ENCODE results near the gene FGGY.

The FGGY gene

GRCh38 chr1:59388191-59388590 lies 91.3 kb downstream of the FGGY start:
- no peak for DNase-seq

- no peak for DNase-seq
Measured at GRCh38 chr1:59389847-59390246, 93.0 kb downstream of the FGGY start.

DNA sequence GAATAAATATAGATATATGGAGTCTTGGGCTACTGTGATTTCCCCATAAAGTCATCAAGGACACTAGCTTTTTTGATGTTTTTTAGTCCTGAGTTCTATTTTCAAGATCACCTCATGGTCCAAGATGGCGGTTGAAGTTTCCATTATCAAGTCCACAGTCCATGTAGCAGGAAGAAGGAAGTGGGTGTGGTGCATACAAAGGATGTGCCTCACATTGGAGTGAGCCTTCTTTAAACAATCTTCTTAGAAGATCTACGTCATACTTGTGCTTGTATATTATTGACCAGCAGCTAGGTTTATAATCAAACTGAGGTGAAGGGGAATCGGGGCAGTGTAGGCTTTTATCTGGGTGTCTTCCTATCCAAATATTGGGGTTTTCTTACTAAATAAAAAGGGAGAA lies 93.4 kb downstream of the FGGY start:
- DNase-seq = no peak

GRCh38 chr1:59391212-59392179 lies 94.6 kb downstream of the FGGY start:
- DNase-seq = no peak

DNA sequence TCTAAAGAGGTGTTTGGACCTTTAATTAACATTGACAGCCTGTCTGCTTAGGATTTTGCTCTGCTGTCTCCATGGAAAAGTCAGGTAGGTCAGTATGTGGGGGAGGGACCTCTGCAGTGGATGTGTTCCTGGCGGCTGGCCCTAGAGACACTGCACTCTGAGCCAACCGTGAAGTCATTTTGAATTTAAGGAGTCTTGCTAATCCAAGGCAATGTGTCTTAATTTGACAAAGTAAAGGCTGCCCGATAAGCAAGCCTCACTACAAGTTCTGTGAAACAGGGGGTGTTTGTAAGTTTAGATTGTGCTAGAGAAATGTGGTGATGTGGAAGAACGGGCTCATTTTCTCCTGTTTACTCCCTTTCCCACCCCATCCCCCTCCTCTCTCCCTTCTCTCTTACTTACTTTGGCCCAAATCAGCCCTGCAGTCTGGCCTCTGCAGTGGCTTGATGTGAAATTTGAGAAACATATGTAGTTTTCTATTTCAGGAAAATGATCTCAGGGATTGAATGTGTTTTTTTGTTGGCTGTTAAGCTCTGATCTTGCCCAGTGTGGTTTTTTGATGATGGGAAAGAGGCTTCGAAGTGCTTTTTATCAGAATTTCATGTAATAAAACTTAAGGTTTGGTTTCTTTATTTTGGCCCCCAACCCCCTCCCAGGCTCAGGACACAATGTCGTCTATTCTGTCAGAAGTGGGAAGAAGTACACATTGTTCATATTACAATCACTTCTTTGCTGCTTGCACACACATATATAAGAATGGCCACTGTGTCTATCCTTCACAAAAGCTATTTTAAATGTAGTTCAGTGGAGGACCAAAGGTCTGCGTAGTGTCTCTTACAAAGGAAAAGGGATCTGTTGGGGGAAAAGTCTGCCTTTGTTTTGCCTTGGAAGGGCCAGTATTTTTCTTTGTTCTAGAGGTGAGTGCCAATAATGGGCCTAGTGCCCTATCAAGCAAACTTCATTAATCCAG lies 96.6 kb downstream of the FGGY start:
- DNase-seq = no peak

GRCh38 chr1:59394706-59395425 lies 98.0 kb downstream of the FGGY start:
- no peak for DNase-seq

DNA sequence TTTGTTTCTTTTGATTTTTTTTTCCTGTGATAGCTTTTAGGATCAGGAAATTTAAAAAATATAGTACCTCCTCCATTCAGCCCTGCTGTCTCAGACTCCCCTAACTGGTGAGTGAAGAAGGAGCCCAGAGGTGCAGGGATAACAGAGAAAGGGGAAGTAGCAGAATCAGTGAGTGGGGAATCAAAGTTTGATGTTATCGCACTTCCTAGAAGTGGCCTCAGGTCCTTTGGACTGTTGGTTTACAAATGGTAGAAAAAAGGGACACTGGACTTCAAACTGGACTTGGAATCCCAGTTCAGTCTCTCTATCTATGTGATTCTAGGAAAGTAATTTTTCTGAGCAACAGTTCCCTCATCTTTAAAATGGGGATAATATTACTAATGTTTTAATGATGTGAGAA lies 99.5 kb downstream of the FGGY start:
- no peak for DNase-seq

- no peak for DNase-seq
Measured at GRCh38 chr1:59397139-59397858, 100.4 kb downstream of the FGGY start.

DNA sequence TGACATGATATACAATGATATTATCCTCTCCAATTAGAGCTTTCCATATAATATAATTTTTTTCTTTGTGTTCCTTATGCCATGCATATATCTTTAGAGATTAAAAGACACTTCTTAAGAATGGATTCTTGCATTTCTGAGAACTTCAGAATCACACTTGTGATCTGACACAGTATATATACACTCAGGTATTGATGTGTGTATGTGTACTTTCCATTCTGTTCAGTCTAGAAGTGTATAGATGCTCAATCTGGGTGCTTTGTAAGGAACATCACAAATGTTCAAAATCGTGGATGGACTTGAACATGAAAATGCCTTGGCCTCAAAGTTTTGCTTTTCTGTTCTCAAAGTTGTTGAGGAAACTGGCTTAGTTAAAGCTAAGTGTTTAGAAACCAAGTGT lies 102.7 kb downstream of the FGGY start:
- no peak for DNase-seq

GRCh38 chr1:59401581-59401980 lies 104.7 kb downstream of the FGGY start:
- no peak for DNase-seq

DNA sequence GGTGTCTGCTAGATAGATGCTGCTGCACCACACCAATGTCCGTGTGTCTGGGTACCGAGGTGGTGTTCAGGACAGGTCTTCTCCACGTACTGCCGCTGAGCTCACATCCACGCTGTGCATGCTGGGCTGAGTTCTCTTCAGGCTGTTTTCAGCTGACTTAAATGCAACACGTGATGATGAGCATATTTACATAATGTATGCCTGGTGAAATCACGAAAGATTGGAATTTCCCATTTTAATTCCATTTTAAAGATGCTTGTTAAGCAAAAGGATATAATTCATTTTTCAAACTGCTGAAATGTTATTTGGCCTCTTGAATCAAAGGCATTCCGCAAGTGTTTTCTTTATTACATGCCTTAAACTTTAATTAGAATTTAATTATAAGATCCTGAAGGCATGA lies 107.9 kb downstream of the FGGY start:
- DNase-seq = no peak

DNA sequence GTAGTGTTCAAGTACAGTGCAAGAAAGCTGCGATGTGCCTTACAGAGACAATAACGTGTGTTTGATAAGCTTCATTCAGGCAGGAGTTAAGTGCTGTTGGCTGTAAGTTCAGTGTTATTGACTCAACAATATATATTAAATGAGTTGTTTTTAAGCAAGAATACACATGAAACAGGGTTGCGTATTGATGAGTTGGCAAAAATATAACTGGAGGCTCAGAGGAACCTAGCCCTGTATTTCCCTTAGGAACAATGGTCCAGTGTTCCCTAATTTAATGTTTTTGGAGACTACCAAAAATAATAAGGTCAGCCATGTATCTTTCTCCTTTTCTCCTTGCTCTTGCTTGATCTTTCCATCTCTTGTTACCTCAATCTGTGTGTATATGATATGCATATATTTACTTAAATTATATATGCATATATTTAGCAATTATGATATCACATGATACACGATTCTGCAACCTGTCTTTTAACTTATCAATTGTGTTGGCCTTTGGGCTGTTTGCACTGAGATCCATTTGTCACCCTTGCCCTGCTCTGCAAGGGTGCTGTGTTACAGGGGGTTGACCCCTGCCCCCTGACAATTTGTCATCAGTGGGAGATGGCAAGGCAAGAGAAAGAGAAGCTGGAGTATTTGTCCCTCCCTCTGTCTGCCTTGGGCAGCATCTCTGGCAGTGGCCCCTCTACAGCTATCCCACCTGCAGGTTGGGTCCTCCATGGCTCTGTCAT lies 109.7 kb downstream of the FGGY start:
- no peak for DNase-seq

DNA sequence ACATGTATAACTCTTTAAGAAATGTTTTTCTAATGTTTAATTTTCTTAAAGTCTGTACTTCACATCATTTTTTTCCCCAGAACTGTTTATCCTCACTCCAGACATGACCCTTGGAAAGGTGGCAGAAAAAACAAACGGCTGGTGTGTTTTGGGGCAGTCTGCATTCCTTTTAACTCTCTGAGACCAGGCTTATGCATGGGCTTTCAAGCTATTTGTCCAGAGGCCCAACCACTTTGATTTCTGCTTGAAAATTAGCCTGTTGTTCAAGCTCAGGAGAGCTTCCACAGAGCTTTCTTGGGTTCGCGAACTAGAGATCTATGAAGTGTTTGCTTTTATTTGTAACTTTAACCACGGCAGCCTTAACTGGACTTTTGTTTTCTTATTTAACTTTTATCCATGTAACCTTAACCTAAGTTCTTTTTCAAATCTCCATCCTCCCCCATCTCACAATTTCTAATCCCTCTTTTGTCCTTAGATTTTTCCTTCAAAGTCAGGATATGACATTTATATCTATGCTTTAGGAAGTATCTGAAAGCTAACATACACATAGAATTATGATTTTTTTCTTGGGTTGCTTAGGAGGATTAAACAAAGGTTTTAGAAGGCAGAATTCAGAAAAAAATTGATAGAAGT lies 111.8 kb downstream of the FGGY start:
- DNase-seq = no peak

DNA sequence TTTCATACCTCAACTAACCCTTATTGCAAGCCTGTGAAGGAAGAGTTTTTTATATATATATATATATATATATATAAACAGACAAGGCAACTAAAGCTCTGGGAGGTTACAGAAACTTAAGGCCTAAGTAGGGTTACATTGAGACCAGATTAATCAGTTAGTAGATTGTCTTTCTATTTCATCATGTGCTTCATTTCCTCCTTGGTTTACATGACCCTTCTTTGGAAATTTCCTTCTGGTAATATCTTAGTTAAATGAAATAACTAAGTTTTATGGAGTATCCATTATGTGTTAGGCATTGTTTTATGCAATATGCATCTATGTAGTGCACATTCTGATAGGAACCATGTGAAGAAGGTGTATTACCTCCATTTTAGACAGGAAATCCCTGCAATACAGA lies 112.7 kb downstream of the FGGY start:
- DNase-seq = peak in 1 of 5 donors; percentile 37

- no peak for DNase-seq
Measured at GRCh38 chr1:59409986-59410385, 113.1 kb downstream of the FGGY start.

DNA sequence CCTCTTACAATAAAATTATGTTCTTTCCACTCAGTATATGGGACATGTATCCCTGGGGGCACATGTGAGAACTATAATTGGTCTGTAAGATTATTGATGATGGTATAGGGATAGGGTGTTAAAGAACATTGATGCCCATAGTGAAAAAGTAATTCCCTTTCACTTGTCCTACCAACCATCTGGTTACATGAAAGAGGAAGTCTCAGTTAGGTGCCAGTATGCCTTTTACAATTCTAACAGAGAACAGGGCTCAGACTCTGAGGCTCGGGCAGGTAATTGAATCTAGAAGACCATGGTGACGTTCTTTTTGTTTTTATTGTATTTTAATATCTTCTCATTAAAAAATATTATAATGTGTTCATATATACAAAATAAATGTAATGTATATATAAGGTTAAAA lies 113.6 kb downstream of the FGGY start:
- DNase-seq = no peak

GRCh38 chr1:59411147-59411546 lies 114.3 kb downstream of the FGGY start:
- DNase-seq = no peak

GRCh38 chr1:59412718-59413326 lies 115.9 kb downstream of the FGGY start:
- DNase-seq = no peak

- no peak for DNase-seq
Measured at GRCh38 chr1:59413327-59413720, 116.4 kb downstream of the FGGY start.

- no peak for DNase-seq
Measured at GRCh38 chr1:59414406-59415133, 117.7 kb downstream of the FGGY start.
